ENCODE results near the gene TBC1D3D. TPM values are rescaled to one million over a fixed set of nuclear protein-coding genes. Genes with fewer than 3 reads are reported as not detected.
"Not testable (repeated sequence)": the region's sequence is repeated elsewhere in the genome, so short reads cannot be mapped to it uniquely, and the experiment has no call there.

Gene TBC1D3D
- under 1 TPM in 4 of 6 experiments, not detected in 2; 0.24 to 0.81 (median 0.37) TPM for total RNA-seq
- long read RNA-seq: 0 reads

GRCh38 chr17:38003676-38004075 lies at the start of gene TBC1D3D:
TBC1D3D (plus strand) TSS chr17:38003976; CDS start chr17:38005561, 1,585 bp downstream.
- DNase-seq; H3K4me1 ChIP-seq; H3K27ac ChIP-seq; H3K36me3 ChIP-seq; intact Hi-C loops (cut with DNase I); H3K4me3 ChIP-seq; ATAC-seq; H3K27me3 ChIP-seq; H3K9me3 ChIP-seq: not testable (repeated sequence)
- no CpG with 5 or more reads among the region's 11 CpGs for WGBS (ENCODE audit: insufficient coverage, low coverage, low lambda C conversion rate, missing lambda C conversion rate)

- WGBS (ENCODE audit: insufficient coverage, low coverage, low lambda C conversion rate, missing lambda C conversion rate): no CpG with 5 or more reads among the region's 11 CpGs
- DNase-seq; intact Hi-C loops (cut with DNase I): not testable (repeated sequence)
Measured at GRCh38 chr17:37988960-37989359, 14.8 kb upstream of the TBC1D3D start, which contains the start of gene TBC1D3L. TBC1D3L (minus strand) TSS chr17:37989060; CDS start chr17:37987520, 1,540 bp downstream.

More at GRCh38 chr17:37988960-37989359, 14.8 kb upstream of the TBC1D3D start, which contains the start of gene TBC1D3L:
- not testable (repeated sequence) for H3K27ac ChIP-seq, H3K36me3 ChIP-seq, H3K27me3 ChIP-seq, H3K9me3 ChIP-seq, ATAC-seq, H3K4me3 ChIP-seq, H3K4me1 ChIP-seq

Other genes starting within 250 kb of the TBC1D3D start
- gene TBC1D3K, start 79.6 kb upstream of the TBC1D3D start, total RNA-seq: not detected
- gene TBC1D3L, start 14.9 kb upstream of the TBC1D3D start, total RNA-seq: 10 to 100 TPM in 1 of 6 experiments, 1 to 10 TPM in 5; 4.9 to 14.2 (median 8.8) TPM
- not detected for gene TBC1D3C, start 64.7 kb downstream of the TBC1D3D start, total RNA-seq
- gene TBC1D3E, start 124.0 kb downstream of the TBC1D3D start, total RNA-seq: not detected
- not detected for gene TBC1D3, start 188.6 kb downstream of the TBC1D3D start, total RNA-seq